GM23338 (cell line): ENCODE results near the gene DAD1. TPM values are rescaled to one million over a fixed set of nuclear protein-coding genes. Genes with fewer than 3 reads are reported as not detected.
A peak's percentile ranks its signal among the peaks of the same experiment; 100 is the strongest.

Experiments used
- ATAC-seq: fragments of 200-7000 bp; cut with Tn5 transposase; 3 replicates; pipeline ENCODE4 v1.9.1; 2020
- DNase-seq: peaks from one replicate; pipeline ENCODE4 v3.0.0-alpha.2; 2015; ENCODE audit warnings: low spot score
- H2AFZ ChIP-seq: fragments of 200-600 bp; sonication (generic); 2 replicates; pipeline ENCODE4 v1.8.0; 2016; ENCODE audit warnings: antibody characterized with exemption, mild to moderate bottlenecking, moderate library complexity
- H3F3A ChIP-seq: fragments of 200-600 bp; sonication (generic); replicated peaks from 2 replicates; pipeline ENCODE4 v1.8.0; 2017; ENCODE audit warnings: antibody characterized with exemption, mixed run types, low read depth
- H3K27ac ChIP-seq: fragments of 200-600 bp; sonication (generic); 2 replicates; pipeline ENCODE4 v1.6.1; 2016; ENCODE audit warnings: low read depth
- H3K27me3 ChIP-seq: fragments of 200-600 bp; sonication (generic); 2 replicates; pipeline ENCODE4 v1.8.0; 2016; ENCODE audit warnings: mild to moderate bottlenecking, mixed run types, moderate library complexity; ENCODE audit not compliant: insufficient read depth
- H3K36me3 ChIP-seq: fragments of 200-600 bp; sonication (generic); 2 replicates; pipeline ENCODE4 v1.8.0; 2016; ENCODE audit warnings: mild to moderate bottlenecking; ENCODE audit not compliant: insufficient read depth
- H3K4me1 ChIP-seq: fragments of 200-600 bp; sonication (generic); 2 replicates; pipeline ENCODE4 v1.8.0; 2016; ENCODE audit warnings: mild to moderate bottlenecking, moderate library complexity; ENCODE audit not compliant: insufficient read depth
- H3K4me2 ChIP-seq: fragments of 200-600 bp; sonication (generic); 2 replicates; pipeline ENCODE4 v1.7.1; 2017; ENCODE audit warnings: mixed run types
- H3K4me3 ChIP-seq: fragments of 200-600 bp; sonication (generic); 2 replicates; pipeline ENCODE4 v1.6.1; 2016; ENCODE audit warnings: mixed run types
- H3K79me2 ChIP-seq: fragments of 200-600 bp; sonication (generic); replicated peaks from 2 replicates; pipeline ENCODE4 v1.8.0; 2017; ENCODE audit warnings: mild to moderate bottlenecking; ENCODE audit not compliant: insufficient read depth
- H3K9me2 ChIP-seq: fragments of 200-600 bp; sonication (generic); 2 replicates; pipeline ENCODE4 v1.8.0; 2017; ENCODE audit not compliant: insufficient read depth
- H4K20me1 ChIP-seq: fragments of 200-600 bp; sonication (generic); replicated peaks from 2 replicates; pipeline ENCODE4 v1.8.0; 2017; ENCODE audit warnings: mild to moderate bottlenecking; ENCODE audit not compliant: insufficient read depth
- H3K27ac Mint-ChIP-seq: 2 replicates; pipeline ENCODE4 v1.8.0; 2020; ENCODE audit warnings: inconsistent platforms, mild to moderate bottlenecking, moderate library complexity, mixed read lengths
- H3K27me3 Mint-ChIP-seq: 3 replicates; pipeline ENCODE4 v1.8.0; 2022; ENCODE audit warnings: low read depth, mild to moderate bottlenecking, moderate library complexity, mixed read lengths, inconsistent platforms; ENCODE audit not compliant: insufficient read depth, poor library complexity
- H3K36me3 Mint-ChIP-seq: 3 replicates; pipeline ENCODE4 v1.8.0; 2021; ENCODE audit warnings: low read depth, mild to moderate bottlenecking, inconsistent platforms, moderate library complexity, mixed read lengths
- H3K4me1 Mint-ChIP-seq: 3 replicates; pipeline ENCODE4 v1.8.0; 2020; ENCODE audit warnings: mild to moderate bottlenecking, inconsistent platforms, mixed read lengths
- H3K4me3 Mint-ChIP-seq: 3 replicates; pipeline ENCODE4 v1.8.0; 2021; ENCODE audit warnings: moderate library complexity, mild to moderate bottlenecking, inconsistent platforms, mixed read lengths
- H3K9me3 Mint-ChIP-seq: 3 replicates; pipeline ENCODE4 v1.8.0; 2020; ENCODE audit warnings: moderate library complexity, mild to moderate bottlenecking, inconsistent platforms, mixed read lengths
- CREB1 ChIP-seq: fragments of 250-450 bp; sonication (Bioruptor Pico); IDR thresholded peaks from 2 replicates; pipeline ENCODE4 v1.5.0; 2020; ENCODE audit warnings: low read depth, mild to moderate bottlenecking, moderate library complexity
- ETS1 ChIP-seq: IDR thresholded peaks from 2 replicates; pipeline ENCODE4 v1.6.1; 2016; ENCODE audit warnings: antibody characterized with exemption
- EZH2 ChIP-seq: fragments of 200-600 bp; sonication (generic); IDR thresholded peaks from one replicate; pipeline ENCODE4 v1.8.0; 2017; ENCODE audit warnings: antibody characterized with exemption, mild to moderate bottlenecking, low read depth; ENCODE audit not compliant: unreplicated experiment
- NANOG ChIP-seq: IDR thresholded peaks from 2 replicates; pipeline ENCODE4 v1.6.1; 2016; ENCODE audit warnings: antibody characterized with exemption, borderline replicate concordance
- POLR2AphosphoS5 ChIP-seq: IDR thresholded peaks from 2 replicates; pipeline ENCODE4 v1.6.1; 2016; ENCODE audit warnings: antibody characterized with exemption, low read depth
- REST ChIP-seq: IDR thresholded peaks from one replicate; pipeline ENCODE4 v1.6.1; 2018; ENCODE audit warnings: antibody characterized with exemption; ENCODE audit not compliant: unreplicated experiment
- STAT1 ChIP-seq: IDR thresholded peaks from one replicate; pipeline ENCODE4 v1.6.1; 2016; ENCODE audit warnings: antibody characterized with exemption; ENCODE audit not compliant: unreplicated experiment
- ZNF114 ChIP-seq: fragments of 250-450 bp; sonication (Bioruptor Pico); IDR thresholded peaks from 2 replicates; pipeline ENCODE4 v1.5.0; 2020; ENCODE audit warnings: mild to moderate bottlenecking, moderate library complexity
- ZNF331 ChIP-seq: fragments of 250-450 bp; sonication (Bioruptor Pico); IDR thresholded peaks from 2 replicates; pipeline ENCODE4 v1.5.0; 2020; ENCODE audit warnings: low read depth, mild to moderate bottlenecking, moderate library complexity
- polyA plus RNA-seq: library from polyadenylated mRNA; unstranded; fragments of >200 nt; fragmentation: Nextera tagmentation; extraction: Ambion mirVana; gene quantifications from 2 replicates; pipeline ENCODE4 v1.2.1, GENCODE V29; 2016
- total RNA-seq: library from RNA; depleted of rRNA; stranded (reverse); fragments of >200 nt; shearing (Covaris generic); gene quantifications from 2 replicates; pipeline ENCODE4 v1.2.3, GENCODE V29; 2014
- TF ChIP-seq, protein P1 (sequence below), 2 experiments: fragments of 200-600 bp in 1 of 2; sonication (generic) in 1 of 2; conservative IDR thresholded peaks; 2 replicates each; pipeline versions ENCODE4 v1.5.1 to v1.6.1; 2016 to 2017; ENCODE audit warnings: antibody characterized with exemption in 2 of 2, low read depth in 2 of 2, mild to moderate bottlenecking in 2 of 2, moderate library complexity in 1 of 2
- TF ChIP-seq, protein P2 (sequence below): fragments of 250-450 bp; sonication (Bioruptor Pico); IDR thresholded peaks from 2 replicates; pipeline ENCODE4 v1.5.0; 2020; ENCODE audit warnings: mild to moderate bottlenecking, moderate library complexity

DAD1 gene
- total and polyA plus RNA-seq, 2 experiments from 2014 or later, result 180 to 252 TPM

GRCh38 chr14:22546722-22547071 lies 42.3 kb downstream of the DAD1 start:
- Mint-ChIP-seq H3K27ac (no peak overlapping the region), H3K36me3 (no peaks in the 10 kb centered on the region), H3K4me3 (no peak overlapping the region), H3K4me1 (peaks cover 52% of the 10 kb centered on the region), H3K9me3 (no peaks in the 10 kb centered on the region), H3K27me3 (peaks cover 8% of the 10 kb centered on the region)
- Histone ChIP-seq H4K20me1 (no peaks in the 10 kb centered on the region), H3K27ac (peak overlapping the region; percentile 51), H3K4me1 (peaks cover 52% of the 10 kb centered on the region), H3K36me3 (no peaks in the 10 kb centered on the region), H3K4me2 (peak overlapping the region; percentile 40), H3F3A (peaks cover 18% of the 10 kb centered on the region), H3K4me3 (no peak overlapping the region), H3K27me3 (no peaks in the 10 kb centered on the region), H2AFZ (peak overlapping the region; percentile 16; the same call in 1 of the 2 replicates), H3K79me2 (no peaks in the 10 kb centered on the region), H3K9me2 (peaks cover 4% of the 10 kb centered on the region; the same call in 1 of the 2 replicates)
- ATAC-seq (no peak), DNase-seq (no peak)
- TF ChIP-seq, protein P1, sequence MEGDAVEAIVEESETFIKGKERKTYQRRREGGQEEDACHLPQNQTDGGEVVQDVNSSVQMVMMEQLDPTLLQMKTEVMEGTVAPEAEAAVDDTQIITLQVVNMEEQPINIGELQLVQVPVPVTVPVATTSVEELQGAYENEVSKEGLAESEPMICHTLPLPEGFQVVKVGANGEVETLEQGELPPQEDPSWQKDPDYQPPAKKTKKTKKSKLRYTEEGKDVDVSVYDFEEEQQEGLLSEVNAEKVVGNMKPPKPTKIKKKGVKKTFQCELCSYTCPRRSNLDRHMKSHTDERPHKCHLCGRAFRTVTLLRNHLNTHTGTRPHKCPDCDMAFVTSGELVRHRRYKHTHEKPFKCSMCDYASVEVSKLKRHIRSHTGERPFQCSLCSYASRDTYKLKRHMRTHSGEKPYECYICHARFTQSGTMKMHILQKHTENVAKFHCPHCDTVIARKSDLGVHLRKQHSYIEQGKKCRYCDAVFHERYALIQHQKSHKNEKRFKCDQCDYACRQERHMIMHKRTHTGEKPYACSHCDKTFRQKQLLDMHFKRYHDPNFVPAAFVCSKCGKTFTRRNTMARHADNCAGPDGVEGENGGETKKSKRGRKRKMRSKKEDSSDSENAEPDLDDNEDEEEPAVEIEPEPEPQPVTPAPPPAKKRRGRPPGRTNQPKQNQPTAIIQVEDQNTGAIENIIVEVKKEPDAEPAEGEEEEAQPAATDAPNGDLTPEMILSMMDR (conservative IDR thresholded peaks at IDR 0.05; ENCODE audit: low read depth in 2 of 2), result no peak
- no peak for TF ChIP-seq EZH2
- no peak for TF ChIP-seq ETS1
- no peak for TF ChIP-seq ZNF331 (CRISPR knock-in tag)
- TF ChIP-seq STAT1, result no peak
- no peak for TF ChIP-seq NANOG
- TF ChIP-seq, protein P2, sequence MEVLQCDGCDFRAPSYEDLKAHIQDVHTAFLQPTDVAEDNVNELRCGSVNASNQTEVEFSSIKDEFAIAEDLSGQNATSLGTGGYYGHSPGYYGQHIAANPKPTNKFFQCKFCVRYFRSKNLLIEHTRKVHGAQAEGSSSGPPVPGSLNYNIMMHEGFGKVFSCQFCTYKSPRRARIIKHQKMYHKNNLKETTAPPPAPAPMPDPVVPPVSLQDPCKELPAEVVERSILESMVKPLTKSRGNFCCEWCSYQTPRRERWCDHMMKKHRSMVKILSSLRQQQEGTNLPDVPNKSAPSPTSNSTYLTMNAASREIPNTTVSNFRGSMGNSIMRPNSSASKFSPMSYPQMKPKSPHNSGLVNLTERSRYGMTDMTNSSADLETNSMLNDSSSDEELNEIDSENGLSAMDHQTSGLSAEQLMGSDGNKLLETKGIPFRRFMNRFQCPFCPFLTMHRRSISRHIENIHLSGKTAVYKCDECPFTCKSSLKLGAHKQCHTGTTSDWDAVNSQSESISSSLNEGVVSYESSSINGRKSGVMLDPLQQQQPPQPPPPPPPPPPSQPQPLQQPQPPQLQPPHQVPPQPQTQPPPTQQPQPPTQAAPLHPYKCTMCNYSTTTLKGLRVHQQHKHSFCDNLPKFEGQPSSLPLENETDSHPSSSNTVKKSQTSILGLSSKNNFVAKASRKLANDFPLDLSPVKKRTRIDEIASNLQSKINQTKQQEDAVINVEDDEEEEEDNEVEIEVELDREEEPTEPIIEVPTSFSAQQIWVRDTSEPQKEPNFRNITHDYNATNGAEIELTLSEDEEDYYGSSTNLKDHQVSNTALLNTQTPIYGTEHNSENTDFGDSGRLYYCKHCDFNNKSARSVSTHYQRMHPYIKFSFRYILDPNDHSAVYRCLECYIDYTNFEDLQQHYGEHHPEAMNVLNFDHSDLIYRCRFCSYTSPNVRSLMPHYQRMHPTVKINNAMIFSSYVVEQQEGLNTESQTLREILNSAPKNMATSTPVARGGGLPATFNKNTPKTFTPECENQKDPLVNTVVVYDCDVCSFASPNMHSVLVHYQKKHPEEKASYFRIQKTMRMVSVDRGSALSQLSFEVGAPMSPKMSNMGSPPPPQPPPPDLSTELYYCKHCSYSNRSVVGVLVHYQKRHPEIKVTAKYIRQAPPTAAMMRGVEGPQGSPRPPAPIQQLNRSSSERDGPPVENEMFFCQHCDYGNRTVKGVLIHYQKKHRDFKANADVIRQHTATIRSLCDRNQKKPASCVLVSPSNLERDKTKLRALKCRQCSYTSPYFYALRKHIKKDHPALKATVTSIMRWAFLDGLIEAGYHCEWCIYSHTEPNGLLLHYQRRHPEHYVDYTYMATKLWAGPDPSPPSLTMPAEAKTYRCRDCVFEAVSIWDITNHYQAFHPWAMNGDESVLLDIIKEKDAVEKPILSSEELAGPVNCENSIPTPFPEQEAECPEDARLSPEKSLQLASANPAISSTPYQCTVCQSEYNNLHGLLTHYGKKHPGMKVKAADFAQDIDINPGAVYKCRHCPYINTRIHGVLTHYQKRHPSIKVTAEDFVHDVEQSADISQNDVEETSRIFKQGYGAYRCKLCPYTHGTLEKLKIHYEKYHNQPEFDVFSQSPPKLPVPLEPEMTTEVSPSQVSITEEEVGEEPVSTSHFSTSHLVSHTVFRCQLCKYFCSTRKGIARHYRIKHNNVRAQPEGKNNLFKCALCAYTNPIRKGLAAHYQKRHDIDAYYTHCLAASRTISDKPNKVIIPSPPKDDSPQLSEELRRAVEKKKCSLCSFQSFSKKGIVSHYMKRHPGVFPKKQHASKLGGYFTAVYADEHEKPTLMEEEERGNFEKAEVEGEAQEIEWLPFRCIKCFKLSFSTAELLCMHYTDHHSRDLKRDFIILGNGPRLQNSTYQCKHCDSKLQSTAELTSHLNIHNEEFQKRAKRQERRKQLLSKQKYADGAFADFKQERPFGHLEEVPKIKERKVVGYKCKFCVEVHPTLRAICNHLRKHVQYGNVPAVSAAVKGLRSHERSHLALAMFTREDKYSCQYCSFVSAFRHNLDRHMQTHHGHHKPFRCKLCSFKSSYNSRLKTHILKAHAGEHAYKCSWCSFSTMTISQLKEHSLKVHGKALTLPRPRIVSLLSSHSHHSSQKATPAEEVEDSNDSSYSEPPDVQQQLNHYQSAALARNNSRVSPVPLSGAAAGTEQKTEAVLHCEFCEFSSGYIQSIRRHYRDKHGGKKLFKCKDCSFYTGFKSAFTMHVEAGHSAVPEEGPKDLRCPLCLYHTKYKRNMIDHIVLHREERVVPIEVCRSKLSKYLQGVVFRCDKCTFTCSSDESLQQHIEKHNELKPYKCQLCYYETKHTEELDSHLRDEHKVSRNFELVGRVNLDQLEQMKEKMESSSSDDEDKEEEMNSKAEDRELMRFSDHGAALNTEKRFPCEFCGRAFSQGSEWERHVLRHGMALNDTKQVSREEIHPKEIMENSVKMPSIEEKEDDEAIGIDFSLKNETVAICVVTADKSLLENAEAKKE (CRISPR knock-in tag), result no peak
- TF ChIP-seq ZNF114 (CRISPR knock-in tag), result no peak
- TF ChIP-seq CREB1 (CRISPR knock-in tag), result no peak
- no peak for TF ChIP-seq REST
- no peak for TF ChIP-seq POLR2AphosphoS5
